IMR-90 (cell line): ENCODE data around the gene ATP12A.

Experiments used
- CHD1 ChIP-seq: IDR thresholded peaks from 2 replicates; pipeline ENCODE4 v1.6.1; 2012; ENCODE audit warnings: low read depth, low read length, improper control_type of control experiment
- CTCF ChIP-seq: conservative IDR thresholded peaks from 2 replicates; pipeline ENCODE4 v1.5.1; 2012; ENCODE audit warnings: mild to moderate bottlenecking, low read depth, low read length, improper control_type of control experiment
- MAFK ChIP-seq: IDR thresholded peaks from 2 replicates; pipeline ENCODE4 v1.6.1; 2012; ENCODE audit warnings: low read depth, low read length, improper control_type of control experiment
- POLR2A ChIP-seq: IDR thresholded peaks from 2 replicates; pipeline ENCODE4 v1.6.1; 2012; ENCODE audit warnings: mild to moderate bottlenecking, low read depth, low read length
- SMC3 ChIP-seq: fragments of 150-350 bp; IDR thresholded peaks from 2 replicates; pipeline ENCODE4 v1.6.1; 2016; ENCODE audit warnings: low read depth, mild to moderate bottlenecking, antibody characterized with exemption, low read length, moderate library complexity
- TF ChIP-seq, protein P1 (sequence below): fragments of 150-350 bp; IDR thresholded peaks from 2 replicates; pipeline ENCODE4 v1.6.1; 2017; ENCODE audit warnings: mild to moderate bottlenecking, antibody characterized with exemption, low read length, low read depth

GRCh38 chr13:24709186-24709913 is 29.1 kb downstream of the ATP12A start:
- no peak for TF ChIP-seq CTCF
- no peak for TF ChIP-seq SMC3
- no peak for TF ChIP-seq CHD1
- no peak for TF ChIP-seq POLR2A
- TF ChIP-seq MAFK = no peak
- TF ChIP-seq, protein P1, sequence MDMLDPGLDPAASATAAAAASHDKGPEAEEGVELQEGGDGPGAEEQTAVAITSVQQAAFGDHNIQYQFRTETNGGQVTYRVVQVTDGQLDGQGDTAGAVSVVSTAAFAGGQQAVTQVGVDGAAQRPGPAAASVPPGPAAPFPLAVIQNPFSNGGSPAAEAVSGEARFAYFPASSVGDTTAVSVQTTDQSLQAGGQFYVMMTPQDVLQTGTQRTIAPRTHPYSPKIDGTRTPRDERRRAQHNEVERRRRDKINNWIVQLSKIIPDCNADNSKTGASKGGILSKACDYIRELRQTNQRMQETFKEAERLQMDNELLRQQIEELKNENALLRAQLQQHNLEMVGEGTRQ = no peak
